GM23338 (cell line): ENCODE results near the gene DNAJC22. TPM values are rescaled to one million over a fixed set of nuclear protein-coding genes. Genes with fewer than 3 reads are reported as not detected.

ENCODE experiments used
- ATAC-seq: fragments of 200-7000 bp; cut with Tn5 transposase; 3 replicates; pipeline ENCODE4 v1.9.1; 2020
- DNase-seq: peaks from one replicate; pipeline ENCODE4 v3.0.0-alpha.2; 2015; ENCODE audit warnings: low spot score
- H2AFZ ChIP-seq: fragments of 200-600 bp; sonication (generic); 2 replicates; pipeline ENCODE4 v1.8.0; 2016; ENCODE audit warnings: antibody characterized with exemption, mild to moderate bottlenecking, moderate library complexity
- H3F3A ChIP-seq: fragments of 200-600 bp; sonication (generic); replicated peaks from 2 replicates; pipeline ENCODE4 v1.8.0; 2017; ENCODE audit warnings: antibody characterized with exemption, mixed run types, low read depth
- H3K27ac ChIP-seq: fragments of 200-600 bp; sonication (generic); 2 replicates; pipeline ENCODE4 v1.6.1; 2016; ENCODE audit warnings: low read depth
- H3K27me3 ChIP-seq: fragments of 200-600 bp; sonication (generic); 2 replicates; pipeline ENCODE4 v1.8.0; 2016; ENCODE audit warnings: mild to moderate bottlenecking, mixed run types, moderate library complexity; ENCODE audit not compliant: insufficient read depth
- H3K36me3 ChIP-seq: fragments of 200-600 bp; sonication (generic); 2 replicates; pipeline ENCODE4 v1.8.0; 2016; ENCODE audit warnings: mild to moderate bottlenecking; ENCODE audit not compliant: insufficient read depth
- H3K4me1 ChIP-seq: fragments of 200-600 bp; sonication (generic); 2 replicates; pipeline ENCODE4 v1.8.0; 2016; ENCODE audit warnings: mild to moderate bottlenecking, moderate library complexity; ENCODE audit not compliant: insufficient read depth
- H3K4me2 ChIP-seq: fragments of 200-600 bp; sonication (generic); 2 replicates; pipeline ENCODE4 v1.7.1; 2017; ENCODE audit warnings: mixed run types
- H3K4me3 ChIP-seq: fragments of 200-600 bp; sonication (generic); 2 replicates; pipeline ENCODE4 v1.6.1; 2016; ENCODE audit warnings: mixed run types
- H3K79me2 ChIP-seq: fragments of 200-600 bp; sonication (generic); replicated peaks from 2 replicates; pipeline ENCODE4 v1.8.0; 2017; ENCODE audit warnings: mild to moderate bottlenecking; ENCODE audit not compliant: insufficient read depth
- H3K9me2 ChIP-seq: fragments of 200-600 bp; sonication (generic); 2 replicates; pipeline ENCODE4 v1.8.0; 2017; ENCODE audit not compliant: insufficient read depth
- H4K20me1 ChIP-seq: fragments of 200-600 bp; sonication (generic); replicated peaks from 2 replicates; pipeline ENCODE4 v1.8.0; 2017; ENCODE audit warnings: mild to moderate bottlenecking; ENCODE audit not compliant: insufficient read depth
- H3K27ac Mint-ChIP-seq: 2 replicates; pipeline ENCODE4 v1.8.0; 2020; ENCODE audit warnings: inconsistent platforms, mild to moderate bottlenecking, moderate library complexity, mixed read lengths
- H3K27me3 Mint-ChIP-seq: 3 replicates; pipeline ENCODE4 v1.8.0; 2022; ENCODE audit warnings: low read depth, mild to moderate bottlenecking, moderate library complexity, mixed read lengths, inconsistent platforms; ENCODE audit not compliant: insufficient read depth, poor library complexity
- H3K36me3 Mint-ChIP-seq: 3 replicates; pipeline ENCODE4 v1.8.0; 2021; ENCODE audit warnings: low read depth, mild to moderate bottlenecking, inconsistent platforms, moderate library complexity, mixed read lengths
- H3K4me1 Mint-ChIP-seq: 3 replicates; pipeline ENCODE4 v1.8.0; 2020; ENCODE audit warnings: mild to moderate bottlenecking, inconsistent platforms, mixed read lengths
- H3K4me3 Mint-ChIP-seq: 3 replicates; pipeline ENCODE4 v1.8.0; 2021; ENCODE audit warnings: moderate library complexity, mild to moderate bottlenecking, inconsistent platforms, mixed read lengths
- H3K9me3 Mint-ChIP-seq: 3 replicates; pipeline ENCODE4 v1.8.0; 2020; ENCODE audit warnings: moderate library complexity, mild to moderate bottlenecking, inconsistent platforms, mixed read lengths
- ETS1 ChIP-seq: IDR thresholded peaks from 2 replicates; pipeline ENCODE4 v1.6.1; 2016; ENCODE audit warnings: antibody characterized with exemption
- EZH2 ChIP-seq: fragments of 200-600 bp; sonication (generic); IDR thresholded peaks from one replicate; pipeline ENCODE4 v1.8.0; 2017; ENCODE audit warnings: antibody characterized with exemption, mild to moderate bottlenecking, low read depth; ENCODE audit not compliant: unreplicated experiment
- EZH2phosphoT487 ChIP-seq: fragments of 200-600 bp; sonication (generic); IDR thresholded peaks from one replicate; pipeline ENCODE4 v1.8.1; 2018; ENCODE audit warnings: antibody characterized with exemption; ENCODE audit not compliant: unreplicated experiment
- JUNB ChIP-seq: IDR thresholded peaks from one replicate; pipeline ENCODE4 v1.6.1; 2016; ENCODE audit warnings: antibody characterized with exemption; ENCODE audit not compliant: unreplicated experiment
- STAT1 ChIP-seq: IDR thresholded peaks from one replicate; pipeline ENCODE4 v1.6.1; 2016; ENCODE audit warnings: antibody characterized with exemption; ENCODE audit not compliant: unreplicated experiment
- ZNF331 ChIP-seq: fragments of 250-450 bp; sonication (Bioruptor Pico); IDR thresholded peaks from 2 replicates; pipeline ENCODE4 v1.5.0; 2020; ENCODE audit warnings: low read depth, mild to moderate bottlenecking, moderate library complexity
- polyA plus RNA-seq: library from polyadenylated mRNA; unstranded; fragments of >200 nt; fragmentation: Nextera tagmentation; extraction: Ambion mirVana; gene quantifications from 2 replicates; pipeline ENCODE4 v1.2.1, GENCODE V29; 2016
- total RNA-seq: library from RNA; depleted of rRNA; stranded (reverse); fragments of >200 nt; shearing (Covaris generic); gene quantifications from 2 replicates; pipeline ENCODE4 v1.2.3, GENCODE V29; 2014
- TF ChIP-seq, protein P1 (sequence below): IDR thresholded peaks from one replicate; pipeline ENCODE4 v1.6.1; 2018; ENCODE audit warnings: antibody characterized with exemption; ENCODE audit not compliant: unreplicated experiment
- TF ChIP-seq, protein P2 (sequence below), 2 experiments: fragments of 200-600 bp in 1 of 2; sonication (generic) in 1 of 2; conservative IDR thresholded peaks; 2 replicates each; pipeline versions ENCODE4 v1.5.1 to v1.6.1; 2016 to 2017; ENCODE audit warnings: antibody characterized with exemption in 2 of 2, low read depth in 2 of 2, mild to moderate bottlenecking in 2 of 2, moderate library complexity in 1 of 2

The DNAJC22 gene
- total and polyA plus RNA-seq, 2 experiments from 2014 or later: 0.10 TPM; not detected in 1

DNA sequence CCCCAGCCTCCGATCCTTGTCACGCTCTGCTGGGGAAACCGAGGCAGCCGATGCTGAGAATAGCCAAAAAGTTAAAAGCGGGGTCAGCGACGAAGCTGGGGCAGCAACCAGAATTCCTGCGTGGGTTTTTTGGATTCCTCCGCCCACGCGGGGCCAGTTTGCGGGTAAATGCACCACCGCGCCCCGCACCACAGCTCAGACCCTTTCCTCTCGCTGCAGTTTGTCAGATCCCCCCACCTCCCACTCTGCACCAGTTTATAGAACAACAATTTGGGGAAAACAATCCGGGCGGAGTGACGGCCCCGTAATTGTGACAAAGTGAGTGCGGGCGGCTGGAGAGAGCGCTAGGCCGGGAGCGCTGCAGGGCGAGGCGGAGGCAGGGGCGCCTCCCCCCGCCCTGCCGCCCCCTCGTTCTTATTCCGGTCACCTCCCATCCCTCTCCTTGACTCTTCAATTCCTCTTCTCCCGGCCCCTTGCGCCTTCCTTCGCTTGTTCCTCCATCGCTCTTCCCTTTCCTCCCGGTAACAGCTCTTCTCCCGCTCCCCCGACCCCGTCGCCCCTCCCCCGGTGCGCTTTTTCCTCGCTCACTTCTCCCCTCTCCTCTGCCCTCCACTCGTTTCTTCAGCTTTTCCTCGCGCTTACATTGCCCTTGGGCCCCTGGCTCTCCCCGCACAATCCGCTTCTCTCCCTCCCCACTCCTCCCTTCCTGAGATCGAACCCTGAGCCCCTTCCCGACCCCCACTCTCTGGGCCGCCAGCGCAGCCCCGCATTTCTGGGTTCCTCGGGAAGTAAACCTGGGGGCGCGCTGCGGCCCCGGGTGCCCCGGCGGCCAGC, 646 bp upstream of the DNAJC22 start:
- Mint-ChIP-seq H3K4me3 (peak overlapping the region; percentile 74), H3K4me1 (peaks cover 30% of the 10 kb centered on the region), H3K27ac (no peak overlapping the region), H3K9me3 (peaks cover 6% of the 10 kb centered on the region; the same call in 2 of the 3 replicates), H3K36me3 (no peaks in the 10 kb centered on the region; the same call in 2 of the 3 replicates), H3K27me3 (peaks cover 83% of the 10 kb centered on the region)
- Histone ChIP-seq H2AFZ (peak overlapping the region; percentile 69), H3K4me1 (peaks cover 23% of the 10 kb centered on the region), H3K27ac (no peak overlapping the region), H3K79me2 (no peaks in the 10 kb centered on the region), H3F3A (peaks cover 15% of the 10 kb centered on the region), H3K4me3 (peak overlapping the region; percentile 63), H3K27me3 (peaks cover 99% of the 10 kb centered on the region), H3K9me2 (no peaks in the 10 kb centered on the region), H3K4me2 (peak overlapping the region; percentile 79), H4K20me1 (peaks cover 18% of the 10 kb centered on the region), H3K36me3 (no peaks in the 10 kb centered on the region)
- TF ChIP-seq EZH2phosphoT487 (peak; percentile 80), EZH2 (peak; percentile 95), ETS1 (no peak), STAT1 (no peak)
- TF ChIP-seq, protein P1, sequence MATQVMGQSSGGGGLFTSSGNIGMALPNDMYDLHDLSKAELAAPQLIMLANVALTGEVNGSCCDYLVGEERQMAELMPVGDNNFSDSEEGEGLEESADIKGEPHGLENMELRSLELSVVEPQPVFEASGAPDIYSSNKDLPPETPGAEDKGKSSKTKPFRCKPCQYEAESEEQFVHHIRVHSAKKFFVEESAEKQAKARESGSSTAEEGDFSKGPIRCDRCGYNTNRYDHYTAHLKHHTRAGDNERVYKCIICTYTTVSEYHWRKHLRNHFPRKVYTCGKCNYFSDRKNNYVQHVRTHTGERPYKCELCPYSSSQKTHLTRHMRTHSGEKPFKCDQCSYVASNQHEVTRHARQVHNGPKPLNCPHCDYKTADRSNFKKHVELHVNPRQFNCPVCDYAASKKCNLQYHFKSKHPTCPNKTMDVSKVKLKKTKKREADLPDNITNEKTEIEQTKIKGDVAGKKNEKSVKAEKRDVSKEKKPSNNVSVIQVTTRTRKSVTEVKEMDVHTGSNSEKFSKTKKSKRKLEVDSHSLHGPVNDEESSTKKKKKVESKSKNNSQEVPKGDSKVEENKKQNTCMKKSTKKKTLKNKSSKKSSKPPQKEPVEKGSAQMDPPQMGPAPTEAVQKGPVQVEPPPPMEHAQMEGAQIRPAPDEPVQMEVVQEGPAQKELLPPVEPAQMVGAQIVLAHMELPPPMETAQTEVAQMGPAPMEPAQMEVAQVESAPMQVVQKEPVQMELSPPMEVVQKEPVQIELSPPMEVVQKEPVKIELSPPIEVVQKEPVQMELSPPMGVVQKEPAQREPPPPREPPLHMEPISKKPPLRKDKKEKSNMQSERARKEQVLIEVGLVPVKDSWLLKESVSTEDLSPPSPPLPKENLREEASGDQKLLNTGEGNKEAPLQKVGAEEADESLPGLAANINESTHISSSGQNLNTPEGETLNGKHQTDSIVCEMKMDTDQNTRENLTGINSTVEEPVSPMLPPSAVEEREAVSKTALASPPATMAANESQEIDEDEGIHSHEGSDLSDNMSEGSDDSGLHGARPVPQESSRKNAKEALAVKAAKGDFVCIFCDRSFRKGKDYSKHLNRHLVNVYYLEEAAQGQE: no peak
- ATAC-seq: peak; percentile 0; the same call in 2 of the 3 replicates
- DNase-seq: peak; percentile 81

- peaks cover 18% of the 10 kb centered on the region for H4K20me1 ChIP-seq
- peak overlapping the region; percentile 79 for H3K4me2 ChIP-seq
- TF ChIP-seq, protein P2, sequence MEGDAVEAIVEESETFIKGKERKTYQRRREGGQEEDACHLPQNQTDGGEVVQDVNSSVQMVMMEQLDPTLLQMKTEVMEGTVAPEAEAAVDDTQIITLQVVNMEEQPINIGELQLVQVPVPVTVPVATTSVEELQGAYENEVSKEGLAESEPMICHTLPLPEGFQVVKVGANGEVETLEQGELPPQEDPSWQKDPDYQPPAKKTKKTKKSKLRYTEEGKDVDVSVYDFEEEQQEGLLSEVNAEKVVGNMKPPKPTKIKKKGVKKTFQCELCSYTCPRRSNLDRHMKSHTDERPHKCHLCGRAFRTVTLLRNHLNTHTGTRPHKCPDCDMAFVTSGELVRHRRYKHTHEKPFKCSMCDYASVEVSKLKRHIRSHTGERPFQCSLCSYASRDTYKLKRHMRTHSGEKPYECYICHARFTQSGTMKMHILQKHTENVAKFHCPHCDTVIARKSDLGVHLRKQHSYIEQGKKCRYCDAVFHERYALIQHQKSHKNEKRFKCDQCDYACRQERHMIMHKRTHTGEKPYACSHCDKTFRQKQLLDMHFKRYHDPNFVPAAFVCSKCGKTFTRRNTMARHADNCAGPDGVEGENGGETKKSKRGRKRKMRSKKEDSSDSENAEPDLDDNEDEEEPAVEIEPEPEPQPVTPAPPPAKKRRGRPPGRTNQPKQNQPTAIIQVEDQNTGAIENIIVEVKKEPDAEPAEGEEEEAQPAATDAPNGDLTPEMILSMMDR (conservative IDR thresholded peaks at IDR 0.05; ENCODE audit: low read depth in 2 of 2): peak; percentile 91 to 92
- TF ChIP-seq JUNB (no peak), EZH2phosphoT487 (peak; percentile 15), ZNF331 (CRISPR knock-in tag) (peak; percentile 85), EZH2 (peak; percentile 37)
- peaks cover 17% of the 10 kb centered on the region; the same call in 1 of the 2 replicates for H3K4me1 ChIP-seq
- no peaks in the 10 kb centered on the region for H3K79me2 ChIP-seq
- DNase-seq (peak; percentile 83), ATAC-seq (peak; percentile 79)
- peak overlapping the region; percentile 63 for H3K4me3 ChIP-seq
- H3K36me3 ChIP-seq: no peaks in the 10 kb centered on the region
- Mint-ChIP-seq H3K36me3 (no peaks in the 10 kb centered on the region), H3K9me3 (peaks cover 6% of the 10 kb centered on the region; the same call in 2 of the 3 replicates), H3K4me1 (peaks cover 24% of the 10 kb centered on the region), H3K27ac (no peak overlapping the region), H3K4me3 (peak overlapping the region; percentile 74), H3K27me3 (peaks cover 74% of the 10 kb centered on the region)
- no peaks in the 10 kb centered on the region for H3K9me2 ChIP-seq
- H3K27ac ChIP-seq: no peak overlapping the region
- H3F3A ChIP-seq: peaks cover 15% of the 10 kb centered on the region
- H3K27me3 ChIP-seq: peaks cover 93% of the 10 kb centered on the region
- H2AFZ ChIP-seq: peak overlapping the region; percentile 88
These were observed 864 bp downstream of the DNAJC22 start for GRCh38 chr12:49347311-49348193.
